GM19324 (cell line): ENCODE data around the gene PFKFB3.
"Not testable (repeated sequence)": the region's sequence is repeated elsewhere in the genome, so short reads cannot be mapped to it uniquely, and the experiment has no call there.

Experiments used
- ATAC-seq: cut with Tn5 transposase; IDR thresholded peaks from one replicate; pipeline ENCODE4 v1.9.1; 2021; ENCODE audit warnings: mild to moderate bottlenecking, moderate library complexity; ENCODE audit not compliant: unreplicated experiment, low FRiP score

The PFKFB3 gene

GRCh38 chr10:6200734-6201515 lies 1.8 kb upstream of the PFKFB3 start:
- no peak for ATAC-seq

GRCh38 chr10:6201516-6201975 lies 1.2 kb upstream of the PFKFB3 start:
- ATAC-seq, result peak; percentile 24

- peak; percentile 2 for ATAC-seq
Measured at GRCh38 chr10:6202098-6202683, 541 bp upstream of the PFKFB3 start.

GRCh38 chr10:6203331-6204062 lies 765 bp downstream of the PFKFB3 start:
- ATAC-seq, result peak; percentile 57

- no peak for ATAC-seq
Measured at GRCh38 chr10:6204063-6204340, 1.3 kb downstream of the PFKFB3 start.

GRCh38 chr10:6204341-6205191 lies 1.8 kb downstream of the PFKFB3 start:
- ATAC-seq, result no peak

GRCh38 chr10:6206486-6206885 lies 3.8 kb downstream of the PFKFB3 start:
- not testable (repeated sequence) for ATAC-seq

- ATAC-seq, result no peak
Measured at GRCh38 chr10:6207658-6208057, 4.9 kb downstream of the PFKFB3 start.

GRCh38 chr10:6208799-6209235 lies 6.1 kb downstream of the PFKFB3 start:
- ATAC-seq, result no peak

GRCh38 chr10:6211341-6211670 lies 8.6 kb downstream of the PFKFB3 start:
- ATAC-seq, result no peak

- no peak for ATAC-seq
Measured at GRCh38 chr10:6211671-6212635, 9.2 kb downstream of the PFKFB3 start.

GRCh38 chr10:6212806-6213205 lies 10.1 kb downstream of the PFKFB3 start:
- ATAC-seq, result no peak

- ATAC-seq, result no peak
Measured at GRCh38 chr10:6213257-6213905, 10.6 kb downstream of the PFKFB3 start.

- ATAC-seq, result no peak
Measured at GRCh38 chr10:6213908-6214307, 11.2 kb downstream of the PFKFB3 start.

- ATAC-seq, result no peak
Measured at GRCh38 chr10:6214612-6215011, 11.9 kb downstream of the PFKFB3 start.

- no peak for ATAC-seq
Measured at GRCh38 chr10:6215241-6215640, 12.5 kb downstream of the PFKFB3 start.

GRCh38 chr10:6215683-6216484 lies 13.2 kb downstream of the PFKFB3 start:
- ATAC-seq, result no peak

GRCh38 chr10:6216916-6217315 lies 14.2 kb downstream of the PFKFB3 start:
- no peak for ATAC-seq
